DMS114 treated with DMSO at 0.1 percent for 48 hours (cell line): Measurements from ENCODE around the gene SLC47A2.

Source experiments
- DNase-seq: peaks from one replicate; lab custom pipeline; 2025; ENCODE audit not compliant: unreplicated experiment; lab: John Stamatoyannopoulos, UW

SLC47A2 gene

DNA sequence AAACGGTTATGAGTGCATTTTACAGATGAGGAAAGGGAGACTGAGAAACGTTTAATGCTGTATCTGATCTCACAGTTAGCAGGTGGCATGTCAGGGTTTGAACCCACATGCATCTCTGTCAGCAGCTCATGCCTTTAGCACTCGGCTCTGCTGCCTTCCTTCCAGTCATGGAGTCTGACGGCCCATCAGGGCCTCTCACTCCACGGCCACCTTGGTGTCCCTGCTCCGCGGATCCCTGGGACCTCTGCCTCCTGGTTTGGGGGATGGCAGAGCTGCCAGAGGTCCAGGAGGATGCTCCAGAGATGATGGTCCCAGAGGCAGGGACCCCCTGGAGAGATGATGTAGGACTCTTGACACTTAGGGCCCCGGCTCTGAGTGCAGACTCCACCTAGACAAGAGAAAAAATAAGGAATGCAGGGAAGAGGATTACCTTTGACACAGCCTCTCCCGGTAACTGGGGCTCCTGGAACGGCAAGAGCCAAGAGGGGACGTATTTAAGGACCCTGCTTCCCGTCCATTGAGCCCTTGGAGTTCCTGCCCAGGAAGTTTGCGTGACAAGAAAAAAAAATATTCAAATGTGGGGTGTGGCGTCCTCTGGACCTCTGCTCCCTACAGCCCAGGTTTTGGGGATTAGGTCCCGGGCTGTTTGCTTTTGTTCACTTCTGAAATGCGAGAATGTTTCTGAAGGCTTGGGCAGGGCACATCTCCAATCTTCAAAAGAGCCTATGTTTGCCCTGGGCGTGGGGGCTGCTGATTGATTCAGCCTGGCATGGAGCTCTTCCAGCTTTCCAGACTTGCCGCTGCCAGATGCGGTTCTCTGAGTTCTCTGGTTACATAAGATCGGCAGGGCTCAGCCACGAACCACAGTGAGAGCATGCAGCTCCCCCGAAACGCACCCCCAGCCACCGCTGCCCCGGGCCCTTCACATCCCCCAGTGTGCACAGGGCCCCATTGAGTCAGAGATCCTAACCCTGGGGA, 31.7 kb upstream of the SLC47A2 start, which contains the start of gene ALDH3A1:
ALDH3A1 (minus strand) TSS at position 470 of the 978 bp plus-strand sequence. CDS start 3,169 bp downstream, outside the sequence.
- DNase-seq, result no peak

DNA sequence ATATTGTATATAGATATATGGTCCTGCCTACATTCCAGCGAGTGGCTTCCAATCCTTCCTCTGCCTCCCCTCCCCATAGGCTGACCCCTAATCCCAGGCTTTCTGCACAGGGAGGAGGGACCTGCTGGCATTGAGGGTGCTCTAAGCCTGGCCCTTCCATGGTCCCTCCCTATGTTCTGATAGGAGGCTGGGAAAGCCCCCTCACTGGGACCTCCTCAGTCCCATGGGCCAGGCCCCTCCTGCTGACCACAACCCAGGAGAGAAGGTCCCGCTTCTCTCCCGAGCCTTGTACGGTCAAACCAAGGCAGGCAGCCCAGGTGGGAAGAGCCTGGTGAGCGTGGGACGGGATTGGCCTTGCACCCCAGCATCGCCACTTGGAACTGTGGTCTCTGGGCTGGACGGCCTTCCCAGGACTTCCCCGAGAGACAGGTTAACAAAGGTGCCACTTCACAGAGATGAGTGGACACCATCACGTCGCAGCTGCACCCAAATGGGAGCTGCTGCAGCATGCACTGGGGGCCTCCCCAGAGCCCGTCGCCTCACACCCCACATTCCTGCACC, 30.9 kb upstream of the SLC47A2 start:
- no peak for DNase-seq

DNA sequence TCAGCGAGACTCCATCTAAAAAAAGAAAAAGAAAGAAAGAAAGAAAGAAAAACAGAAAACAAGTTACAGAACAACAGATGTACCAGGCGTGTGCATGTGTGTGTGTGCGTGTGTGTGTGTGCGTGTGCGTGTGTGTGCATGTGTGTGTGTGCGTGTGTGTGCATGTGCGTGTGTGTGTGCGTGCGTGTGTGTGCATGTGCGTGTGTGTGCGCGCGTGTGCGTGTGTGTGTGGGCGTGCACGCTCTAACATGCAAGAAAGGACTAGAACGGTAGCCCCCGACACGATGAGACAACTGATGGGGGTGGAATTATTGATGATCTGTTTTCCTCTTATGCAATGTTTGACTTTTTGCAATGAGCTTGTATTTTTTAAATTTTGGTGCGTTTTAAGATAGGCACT, 30.1 kb upstream of the SLC47A2 start:
- DNase-seq, result no peak

DNA sequence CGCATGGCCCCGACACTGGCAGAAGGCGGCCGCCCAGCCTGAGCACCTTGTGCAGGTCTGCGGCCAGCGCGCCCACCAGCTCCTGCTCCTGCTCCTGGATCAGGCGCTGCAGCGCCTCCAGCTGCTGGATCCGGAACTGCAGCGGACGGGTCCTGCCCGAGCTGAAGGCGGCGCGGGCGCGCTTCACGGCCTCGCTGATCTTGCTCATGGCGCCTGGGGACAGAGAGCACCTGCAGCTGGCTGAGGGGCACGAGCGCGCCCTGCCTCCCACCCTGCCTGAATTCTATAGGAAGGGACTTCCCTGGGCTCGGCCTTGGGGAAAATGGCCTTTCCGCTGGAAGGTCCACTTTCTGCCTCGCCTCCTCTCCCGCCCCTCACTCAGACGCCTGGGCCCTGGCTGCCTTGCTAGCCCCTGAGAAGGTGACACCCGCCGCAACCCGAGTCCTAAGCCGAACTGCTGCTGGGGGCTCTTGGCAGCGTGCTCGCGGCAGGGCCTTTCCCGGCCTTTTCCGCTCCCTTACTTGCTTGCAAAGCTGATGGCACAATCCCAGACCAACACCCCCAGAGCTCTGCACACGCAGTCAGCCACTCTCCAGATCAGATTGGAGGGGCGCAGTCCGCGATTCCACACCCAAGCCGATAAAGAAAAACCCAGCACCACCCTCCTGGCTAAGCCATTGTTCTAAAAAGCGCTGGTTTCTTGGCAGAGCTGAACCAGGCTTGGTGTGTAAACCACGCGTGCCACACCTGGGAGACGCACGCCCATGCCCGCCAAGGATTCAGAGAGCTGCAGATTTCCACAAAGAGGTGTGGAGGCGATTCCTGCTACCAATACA, 28.8 kb upstream of the SLC47A2 start:
- DNase-seq, result no peak

DNA sequence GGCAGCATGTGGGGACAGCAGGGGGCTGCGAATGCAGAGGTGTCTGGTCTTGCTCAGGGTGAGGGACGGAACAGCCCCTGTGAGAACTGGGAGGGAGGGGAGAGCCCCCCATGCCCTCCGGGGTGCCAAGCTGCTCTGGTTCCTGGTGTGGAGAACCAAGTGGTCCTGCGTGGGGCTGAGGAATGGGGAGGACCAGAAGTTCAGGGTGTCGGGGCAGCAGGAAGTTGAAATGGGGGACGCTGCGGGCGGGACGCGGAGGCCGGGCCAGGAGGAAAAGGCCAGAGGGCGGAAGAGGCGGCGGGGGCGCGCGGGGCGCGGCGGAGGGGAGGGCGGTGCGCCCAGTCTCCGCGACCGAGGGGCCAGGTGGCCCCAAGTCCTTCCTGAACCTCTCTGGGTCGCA, 28.1 kb upstream of the SLC47A2 start:
- DNase-seq, result no peak

DNA sequence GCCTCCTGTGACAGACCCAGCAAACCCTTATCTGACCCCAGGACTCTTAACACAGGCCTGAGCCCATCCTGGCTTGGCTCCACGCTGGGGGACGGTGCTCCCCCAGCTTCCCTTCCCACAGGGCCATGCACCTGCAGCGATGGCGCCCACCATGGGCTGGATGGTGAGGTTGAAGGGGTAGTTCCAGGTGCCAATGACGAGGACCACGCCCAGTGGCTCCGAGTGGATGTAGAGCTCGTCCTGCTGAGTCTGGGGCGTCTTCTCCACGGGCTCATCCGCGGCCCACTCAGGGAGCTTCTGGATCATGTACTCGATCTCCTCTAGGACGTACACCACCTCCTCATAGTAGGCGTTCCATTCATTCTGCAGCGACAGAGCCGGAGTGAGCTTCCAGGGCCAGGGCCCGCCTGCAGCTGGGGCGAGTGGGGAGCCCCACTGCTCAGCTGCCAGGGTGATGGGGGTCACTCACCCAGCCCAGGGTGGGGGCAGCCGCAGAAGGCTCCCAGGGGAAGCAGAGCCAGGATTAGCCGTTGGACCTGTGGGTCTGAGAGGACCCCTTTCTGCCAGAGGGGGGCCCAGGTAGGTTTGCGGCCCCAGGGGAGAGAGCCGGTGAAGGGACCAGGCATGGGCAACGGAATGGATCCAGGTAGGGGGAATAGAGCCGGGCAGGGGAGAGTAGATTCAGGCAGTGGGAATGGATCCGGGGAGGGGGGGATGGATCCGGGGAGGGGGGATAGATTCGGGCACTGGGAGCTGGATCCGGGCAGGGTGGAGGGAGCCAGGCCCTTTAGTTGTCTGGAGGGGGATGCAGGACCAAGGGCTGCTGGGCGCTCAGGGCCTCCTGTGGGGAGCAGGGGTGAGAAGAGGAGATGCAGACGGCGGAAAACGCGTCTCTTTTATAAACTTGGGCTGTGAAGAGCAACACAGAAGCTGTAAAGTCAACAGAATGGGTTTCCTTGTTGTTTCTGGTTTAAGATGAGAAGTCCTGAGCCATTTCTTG, 27.0 kb upstream of the SLC47A2 start:
- no peak for DNase-seq

DNA sequence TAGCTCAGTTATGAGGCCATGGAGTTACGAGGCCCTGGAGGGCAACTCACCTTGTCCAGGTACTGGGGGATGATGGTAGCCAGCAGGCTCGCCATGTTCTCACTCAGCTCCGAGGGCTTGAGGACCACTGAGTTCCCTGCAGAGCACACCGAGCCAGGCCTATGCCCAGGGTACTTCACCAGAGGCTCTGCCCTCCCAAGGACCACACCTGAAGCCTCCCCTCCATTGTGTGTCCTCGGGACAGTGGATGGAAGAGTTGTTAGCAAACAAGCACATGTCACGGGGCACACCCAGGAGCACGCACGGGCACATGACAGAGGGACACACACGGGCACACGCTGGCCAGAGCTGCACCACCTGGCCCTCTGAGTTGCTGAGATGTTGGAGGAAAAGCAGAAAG, 26.1 kb upstream of the SLC47A2 start:
- no peak for DNase-seq

DNA sequence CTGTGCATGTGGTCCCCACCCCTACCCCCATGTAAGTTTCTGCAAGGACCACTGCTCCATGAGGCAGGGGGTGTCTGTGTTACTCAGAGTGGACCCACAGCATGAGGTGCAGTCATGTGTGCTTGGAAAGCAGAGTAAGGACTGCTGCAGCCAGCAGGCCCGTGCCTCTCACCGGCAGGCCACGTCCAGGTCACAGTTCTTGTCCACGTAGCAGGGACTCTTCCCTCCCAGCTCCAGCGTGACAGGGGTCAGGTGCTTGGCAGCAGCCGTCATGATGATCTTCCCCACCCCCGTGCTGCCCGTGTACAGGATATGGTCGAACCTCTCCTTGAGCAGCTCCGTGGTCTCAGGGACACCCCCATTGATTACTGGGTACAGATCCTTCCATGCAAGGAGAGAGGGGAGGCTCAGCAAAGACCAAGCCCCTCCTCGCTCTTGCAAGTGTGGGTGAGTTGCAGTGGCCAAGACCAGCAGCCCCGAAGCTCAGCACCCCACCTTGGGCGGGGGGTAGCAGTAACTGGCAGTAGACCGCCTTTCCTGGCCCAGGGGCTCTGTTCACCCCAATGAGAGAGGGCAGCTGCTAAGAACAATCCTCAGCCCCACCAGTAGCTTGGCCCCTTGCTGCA, 25.6 kb upstream of the SLC47A2 start:
- DNase-seq, result no peak

DNA sequence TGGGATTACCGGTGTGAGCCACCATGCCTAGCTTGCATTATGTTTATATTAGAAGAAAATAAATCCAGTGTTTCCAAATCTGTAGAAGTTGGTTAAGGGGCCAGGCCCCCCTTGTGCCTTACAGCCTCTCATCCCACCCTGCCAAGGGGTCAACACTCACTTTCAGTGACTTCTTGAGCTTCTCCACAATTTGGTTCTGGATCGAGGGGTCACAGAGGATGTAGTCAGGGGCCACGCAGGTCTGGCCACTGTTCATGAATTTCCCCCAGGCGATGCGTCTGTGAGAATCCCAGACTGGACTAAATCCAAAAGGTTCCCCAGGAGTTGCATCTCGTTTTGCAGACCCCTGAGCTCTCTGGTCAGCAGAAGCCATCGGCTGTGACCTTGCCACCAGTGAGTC, 24.5 kb upstream of the SLC47A2 start:
- no peak for DNase-seq

DNA sequence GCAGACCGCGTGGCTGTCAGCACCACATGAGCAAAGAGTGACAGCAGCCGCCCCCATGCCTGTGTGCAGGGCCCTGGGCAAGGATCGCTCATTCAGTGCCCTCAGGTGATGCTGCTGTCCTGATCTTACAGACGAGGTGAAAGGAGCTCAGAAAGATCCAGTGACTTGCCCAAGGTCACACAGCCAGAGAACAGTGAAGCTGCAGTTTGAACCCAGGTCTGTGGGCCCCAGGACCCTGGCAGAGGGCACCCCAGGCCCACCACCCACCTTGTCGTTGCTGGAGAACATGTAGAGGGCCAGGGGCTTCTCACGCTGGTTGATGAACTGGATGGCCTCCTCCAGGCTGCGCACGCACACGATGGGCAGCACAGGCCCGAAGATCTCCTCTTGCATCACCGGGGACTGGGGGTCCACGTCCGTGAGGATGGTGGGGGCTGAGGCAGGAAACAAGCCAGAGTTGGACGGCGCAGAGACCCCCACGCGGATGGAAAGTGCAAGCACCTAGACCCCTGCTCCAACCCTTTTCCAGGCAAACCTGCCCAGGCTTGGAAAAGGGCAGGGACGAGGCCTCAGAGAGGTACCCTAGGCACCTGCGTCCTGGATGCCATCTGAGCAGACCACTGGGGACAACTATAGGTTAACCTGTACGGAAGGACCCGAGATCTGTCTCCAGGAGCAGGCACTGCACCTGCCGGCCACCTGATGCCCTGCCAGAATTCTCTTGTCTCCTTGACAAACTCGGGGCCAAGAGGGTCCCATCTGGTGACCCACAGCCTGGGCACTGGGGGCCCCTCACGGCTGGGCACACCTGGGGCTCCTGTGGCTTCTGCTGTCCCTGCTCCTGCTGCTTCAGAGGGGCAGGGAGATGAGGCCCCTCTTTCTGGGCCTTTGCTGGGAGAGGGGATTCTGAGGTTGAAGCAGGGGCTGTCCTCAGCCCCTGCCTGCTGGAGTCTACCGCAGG, 23.1 kb upstream of the SLC47A2 start:
- DNase-seq, result no peak

DNA sequence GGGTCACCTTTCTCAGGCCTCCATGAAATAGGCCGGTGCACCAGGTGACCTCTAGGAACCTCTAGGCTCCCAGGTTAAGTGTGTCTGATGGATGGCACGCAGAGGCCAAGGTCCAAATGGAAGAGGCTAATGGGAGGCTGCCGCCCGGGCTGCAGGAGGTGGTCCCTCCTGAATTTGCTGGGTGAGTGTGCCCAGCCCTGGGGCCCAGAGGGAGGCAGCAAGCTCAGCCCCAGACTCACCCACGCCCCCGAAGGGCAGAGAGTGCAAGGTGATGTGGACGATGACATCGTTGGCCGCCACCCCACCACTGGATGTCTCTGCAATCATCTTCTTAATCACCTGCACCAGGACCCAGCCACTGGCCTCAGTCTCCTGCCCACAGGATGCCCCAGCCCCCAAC, 22.4 kb upstream of the SLC47A2 start:
- no peak for DNase-seq

DNA sequence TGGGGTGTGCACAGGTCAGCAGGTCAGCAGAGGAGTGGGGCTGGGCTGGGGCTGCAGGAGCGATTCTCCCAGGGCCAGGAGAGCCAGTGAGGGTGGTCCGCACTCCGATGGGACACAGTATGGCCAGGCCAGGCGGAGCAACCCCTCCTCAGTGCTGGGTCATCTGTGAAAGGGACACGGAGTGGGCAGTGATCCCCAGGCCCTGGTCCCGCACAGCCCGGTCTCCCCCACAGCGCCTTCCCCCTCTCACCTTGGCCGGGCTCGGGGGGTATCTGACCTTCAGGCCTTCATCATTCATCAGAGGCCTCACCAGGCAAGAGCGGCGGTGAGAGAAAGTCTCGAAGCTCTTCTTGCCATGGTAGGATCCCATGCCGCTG, 21.7 kb upstream of the SLC47A2 start:
- no peak for DNase-seq

DNA sequence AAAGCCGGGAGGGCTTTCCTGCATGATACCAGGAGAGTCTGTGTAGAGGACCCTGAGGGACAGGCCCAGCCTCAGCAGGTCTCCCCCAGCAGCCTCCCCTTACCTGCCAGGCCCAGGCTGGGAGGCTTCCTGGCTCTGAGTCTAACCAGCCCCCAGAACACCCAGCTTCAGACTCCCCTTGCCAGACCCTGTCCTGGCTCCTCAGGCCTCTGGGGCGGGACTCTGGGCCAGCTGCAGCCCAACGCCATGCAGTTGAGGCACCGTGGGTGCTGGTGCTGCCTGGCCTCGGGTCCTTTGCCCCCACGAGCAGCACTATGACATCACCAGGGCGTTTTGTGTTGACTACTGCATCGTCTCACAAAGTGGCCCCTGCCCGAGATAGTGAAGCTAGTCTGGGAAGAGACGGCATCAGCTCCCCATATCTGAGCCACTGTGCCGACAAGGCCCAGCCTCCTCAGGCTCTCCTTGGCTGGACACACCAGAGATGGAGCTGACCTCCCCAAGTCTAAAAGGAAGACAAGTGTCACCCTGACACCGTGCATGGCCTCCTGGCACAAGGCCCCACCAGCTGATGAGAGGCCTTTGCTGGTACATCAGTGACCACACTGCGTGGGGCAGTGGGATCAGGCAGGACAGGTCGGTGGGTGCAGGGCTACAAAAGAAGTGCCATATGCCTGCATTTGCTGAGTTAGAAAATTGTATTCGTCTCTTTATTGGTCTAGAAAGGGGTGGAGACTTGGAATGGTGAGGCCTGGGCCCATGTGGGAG, 21.1 kb upstream of the SLC47A2 start:
- no peak for DNase-seq

DNA sequence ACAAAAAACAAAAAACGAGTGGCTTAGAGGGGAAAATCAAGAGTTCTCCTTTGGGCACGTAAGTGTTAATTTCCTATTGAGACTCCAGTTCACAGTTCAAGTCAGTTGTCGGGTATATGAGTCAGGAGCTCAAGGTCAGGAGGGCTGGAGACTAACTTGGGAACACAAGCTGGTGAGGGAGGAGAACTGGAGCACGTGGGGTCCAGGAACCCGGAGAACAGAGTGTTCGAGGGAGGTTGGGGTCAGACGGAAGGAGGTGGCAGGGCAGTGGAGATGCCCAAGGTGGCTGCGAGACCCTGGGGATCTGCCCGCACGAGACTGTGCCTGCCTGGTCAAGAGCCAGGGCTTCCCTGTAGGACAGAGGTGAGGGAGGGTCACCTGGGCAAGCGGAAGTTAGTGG, 19.7 kb upstream of the SLC47A2 start:
- DNase-seq, result no peak

DNA sequence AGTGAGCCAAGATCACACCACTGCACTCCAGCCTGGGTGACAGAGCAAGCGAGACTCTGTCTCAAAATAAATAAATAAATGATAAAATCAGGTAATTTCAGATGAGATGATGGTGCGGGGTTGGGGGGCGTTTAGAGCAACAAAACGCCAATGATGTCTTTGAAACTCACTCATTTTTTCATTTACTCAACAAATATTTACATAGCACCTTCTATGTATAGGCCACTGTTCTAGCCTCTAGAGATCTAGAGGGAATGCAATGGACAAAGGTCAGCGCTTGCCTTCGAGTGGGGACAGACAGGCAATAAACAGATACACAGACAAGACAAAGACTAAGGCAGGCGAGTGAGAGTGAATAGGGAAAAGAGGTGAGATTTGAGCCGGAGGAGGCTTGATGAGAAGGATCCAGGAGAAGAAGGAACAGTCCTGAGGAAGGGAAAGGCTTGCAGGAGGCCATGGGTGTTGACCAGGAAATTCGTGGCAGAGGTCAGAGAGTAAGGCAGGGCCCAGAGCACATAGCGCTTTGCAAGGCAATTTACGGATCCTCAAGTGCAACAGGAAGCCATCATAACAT, 17.7 kb upstream of the SLC47A2 start:
- no peak for DNase-seq

DNA sequence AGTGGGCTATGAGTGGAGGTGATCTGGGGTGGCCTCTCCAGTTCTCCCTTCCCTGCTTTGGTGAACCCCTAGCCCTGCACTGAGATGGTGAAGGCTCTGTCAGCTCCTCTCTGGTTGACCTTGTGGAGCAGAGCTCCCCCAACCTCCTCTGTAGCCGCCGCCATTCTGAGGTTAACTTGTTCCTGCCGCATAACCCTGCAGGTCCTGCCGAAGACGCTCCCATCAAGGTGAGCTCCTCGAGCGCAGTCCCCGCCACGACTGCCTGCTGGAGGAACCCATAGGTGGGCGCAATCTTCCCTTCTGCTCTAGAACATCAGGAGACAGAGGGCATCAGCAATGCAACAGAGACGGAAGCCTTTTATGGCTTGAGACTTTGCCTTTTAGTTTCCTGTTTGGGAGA, 15.2 kb upstream of the SLC47A2 start:
- no peak for DNase-seq

DNA sequence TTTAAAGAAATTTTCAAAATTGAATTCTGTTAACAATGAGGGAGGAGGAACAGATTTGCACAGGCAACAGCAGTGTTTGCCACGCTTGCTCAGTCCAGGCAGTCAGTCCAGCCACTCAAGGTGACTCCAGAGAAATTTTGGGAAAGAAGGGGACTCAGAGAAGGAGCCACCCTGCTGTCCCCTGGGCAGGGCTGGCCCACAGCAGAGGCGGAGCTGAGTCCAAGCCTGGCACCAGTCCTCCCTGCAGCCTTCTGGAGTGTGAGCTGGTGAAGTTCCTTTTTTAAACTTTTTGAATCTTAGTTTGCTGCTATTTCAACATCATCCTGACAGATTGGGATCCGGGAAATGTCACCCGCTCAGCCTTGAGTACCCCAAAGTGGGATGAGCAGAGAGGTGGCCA, 14.5 kb upstream of the SLC47A2 start:
- DNase-seq, result no peak

DNA sequence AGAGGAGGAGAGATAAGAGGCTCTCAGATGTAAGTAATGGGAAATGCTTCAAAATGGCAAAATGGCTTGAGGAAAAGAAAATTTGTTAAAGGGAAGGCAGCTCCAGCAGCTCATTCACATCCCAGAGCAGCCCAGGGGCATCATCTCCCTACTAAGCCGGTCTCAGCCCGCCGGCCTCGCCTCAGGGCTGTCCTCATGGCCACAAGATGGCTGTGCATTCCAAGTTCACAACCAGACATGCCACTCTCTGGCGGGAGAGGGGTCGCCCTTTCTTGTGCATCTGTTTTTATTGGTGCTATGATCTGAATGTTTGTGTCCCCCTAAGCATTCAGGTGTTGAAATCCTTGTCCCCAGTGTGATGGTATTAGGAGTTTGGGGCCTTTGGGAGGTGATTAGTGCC, 13.5 kb upstream of the SLC47A2 start:
- no peak for DNase-seq
